Progenitor cell of endocrine pancreas (in vitro differentiated cells): ENCODE measurements around the gene MBP. TPM values are rescaled to one million over a fixed set of nuclear protein-coding genes. Genes with fewer than 3 reads are reported as not detected.

Source experiments
- DNase-seq: peaks from one replicate; pipeline ENCODE4 v3.0.0; 2021; ENCODE audit warnings: low spot score; ENCODE audit not compliant: unreplicated experiment
- H3K27ac Mint-ChIP-seq: 2 replicates; pipeline ENCODE4 v1.8.0; 2021; ENCODE audit warnings: mild to moderate bottlenecking, moderate library complexity, mixed read lengths
- H3K27me3 Mint-ChIP-seq: 2 replicates; pipeline ENCODE4 v1.8.0; 2021; ENCODE audit warnings: mixed read lengths
- H3K36me3 Mint-ChIP-seq: 2 replicates; pipeline ENCODE4 v1.8.0; 2022; ENCODE audit warnings: mixed read lengths; ENCODE audit not compliant: insufficient read depth
- H3K4me1 Mint-ChIP-seq: 2 replicates; pipeline ENCODE4 v1.8.0; 2021; ENCODE audit warnings: low read depth, mixed read lengths
- H3K4me3 Mint-ChIP-seq: 2 replicates; pipeline ENCODE4 v1.8.0; 2021; ENCODE audit warnings: low read depth, mild to moderate bottlenecking, moderate library complexity, mixed read lengths
- H3K9me3 Mint-ChIP-seq: 2 replicates; pipeline ENCODE4 v1.8.0; 2021; ENCODE audit warnings: low read depth, mixed read lengths
- total RNA-seq: library from RNA; stranded (reverse); gene quantifications from 2 replicates; pipeline ENCODE4 v1.2.1, GENCODE V29; 2021
- TF ChIP-seq, protein P1 (sequence below): fragments of 200-600 bp; sonication (generic); IDR thresholded peaks from one replicate; pipeline ENCODE4 v1.5.0; 2021; ENCODE audit warnings: antibody characterized with exemption, mild to moderate bottlenecking; ENCODE audit not compliant: unreplicated experiment

MBP gene
- total RNA-seq, 1 donor from 2014 or later = 38.4 TPM

DNA sequence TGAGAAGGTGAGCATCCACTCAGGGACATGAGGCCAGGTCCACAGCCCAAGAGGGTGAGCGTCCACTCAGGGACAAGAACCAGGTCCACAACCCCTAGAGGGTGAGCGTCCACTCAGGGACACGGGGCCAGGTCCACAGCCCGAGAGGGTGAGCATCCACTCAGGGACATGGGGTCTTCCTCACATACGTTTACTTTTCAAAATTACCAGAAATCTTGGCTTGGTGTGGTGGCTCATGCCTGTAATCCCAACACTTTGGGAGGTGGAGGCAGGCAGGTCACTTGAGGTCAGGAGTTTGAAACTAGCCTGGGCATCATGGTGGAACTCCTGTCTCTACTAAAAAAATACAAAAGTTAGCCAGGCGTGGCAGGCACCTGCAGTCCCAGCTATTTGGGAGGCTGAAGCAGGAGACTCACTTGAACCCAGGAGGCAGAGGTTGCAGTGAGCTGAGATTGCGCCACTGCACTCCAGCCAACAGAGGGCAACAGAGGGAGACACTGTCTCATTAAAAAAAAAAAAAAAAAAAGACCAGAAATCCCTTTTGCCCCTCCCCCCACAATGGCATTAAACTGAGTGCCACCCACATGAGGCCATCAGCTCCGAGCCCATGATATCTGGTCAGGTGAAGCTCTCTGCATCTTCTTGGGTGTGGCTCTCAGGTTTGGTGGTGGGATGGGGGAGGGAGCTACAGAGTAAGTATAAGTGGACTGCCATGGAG, 9.0 kb upstream of the MBP start:
- H3K4me3 Mint-ChIP-seq = no peak overlapping the region
- peaks cover 16% of the 10 kb centered on the region for H3K9me3 Mint-ChIP-seq
- TF ChIP-seq, protein P1, sequence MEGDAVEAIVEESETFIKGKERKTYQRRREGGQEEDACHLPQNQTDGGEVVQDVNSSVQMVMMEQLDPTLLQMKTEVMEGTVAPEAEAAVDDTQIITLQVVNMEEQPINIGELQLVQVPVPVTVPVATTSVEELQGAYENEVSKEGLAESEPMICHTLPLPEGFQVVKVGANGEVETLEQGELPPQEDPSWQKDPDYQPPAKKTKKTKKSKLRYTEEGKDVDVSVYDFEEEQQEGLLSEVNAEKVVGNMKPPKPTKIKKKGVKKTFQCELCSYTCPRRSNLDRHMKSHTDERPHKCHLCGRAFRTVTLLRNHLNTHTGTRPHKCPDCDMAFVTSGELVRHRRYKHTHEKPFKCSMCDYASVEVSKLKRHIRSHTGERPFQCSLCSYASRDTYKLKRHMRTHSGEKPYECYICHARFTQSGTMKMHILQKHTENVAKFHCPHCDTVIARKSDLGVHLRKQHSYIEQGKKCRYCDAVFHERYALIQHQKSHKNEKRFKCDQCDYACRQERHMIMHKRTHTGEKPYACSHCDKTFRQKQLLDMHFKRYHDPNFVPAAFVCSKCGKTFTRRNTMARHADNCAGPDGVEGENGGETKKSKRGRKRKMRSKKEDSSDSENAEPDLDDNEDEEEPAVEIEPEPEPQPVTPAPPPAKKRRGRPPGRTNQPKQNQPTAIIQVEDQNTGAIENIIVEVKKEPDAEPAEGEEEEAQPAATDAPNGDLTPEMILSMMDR = no peak
- peaks cover 7% of the 10 kb centered on the region for H3K27me3 Mint-ChIP-seq
- no peaks in the 10 kb centered on the region for H3K4me1 Mint-ChIP-seq
- DNase-seq = no peak
- H3K36me3 Mint-ChIP-seq = peaks cover 6% of the 10 kb centered on the region
- H3K27ac Mint-ChIP-seq = no peak overlapping the region

DNA sequence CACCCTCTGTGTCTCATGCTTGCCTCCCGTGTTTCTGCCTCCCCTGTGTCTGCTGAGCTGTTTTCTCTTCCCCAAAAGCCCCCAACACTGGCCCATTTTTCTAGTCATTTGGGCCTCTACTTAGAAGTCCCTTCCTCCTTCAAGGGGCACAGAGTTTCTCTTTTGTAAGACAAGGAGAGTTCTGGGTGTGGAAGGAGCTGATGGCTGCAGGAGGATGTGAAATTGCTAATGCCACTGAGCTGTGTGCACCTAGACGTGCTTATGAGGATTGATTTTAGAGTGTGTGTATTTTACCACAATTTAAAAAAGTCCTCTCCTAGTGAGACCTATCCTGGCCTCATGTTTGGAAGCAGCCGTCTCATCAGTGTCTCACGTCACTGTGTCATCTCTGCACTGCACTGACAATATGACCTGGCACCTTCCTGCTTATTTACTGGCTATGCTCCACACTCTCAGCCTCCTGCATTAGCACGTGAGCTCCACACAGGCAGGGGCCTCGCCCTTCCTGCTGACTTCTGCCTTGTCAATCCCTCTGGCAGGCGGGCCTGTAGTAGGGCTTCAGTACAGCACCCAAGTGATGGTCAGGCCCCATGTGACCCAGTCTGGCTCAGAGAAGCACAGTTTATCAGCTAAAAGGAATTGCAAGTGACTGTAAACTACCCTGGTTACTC, 8.0 kb upstream of the MBP start:
- H3K4me3 Mint-ChIP-seq = no peak overlapping the region

DNA sequence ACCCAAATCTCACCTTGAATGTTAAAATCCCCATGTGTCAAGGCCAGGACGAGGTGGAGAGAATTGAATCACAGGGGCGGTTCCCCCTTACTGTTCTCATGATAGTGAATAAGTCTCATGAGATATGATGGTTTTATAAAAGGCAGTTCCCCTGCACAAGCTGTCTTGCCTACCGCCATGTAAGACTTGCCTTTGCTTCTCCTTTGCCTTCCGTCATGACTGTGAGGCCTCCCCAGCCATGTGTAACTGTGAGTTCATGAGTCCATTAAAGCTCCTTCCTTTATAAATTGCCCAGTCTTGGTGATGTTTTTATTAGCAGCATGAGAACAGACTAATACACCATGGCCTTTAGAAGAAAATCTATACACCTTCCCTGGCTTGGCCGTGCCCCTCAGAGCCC, 7.4 kb upstream of the MBP start:
- H3K27ac Mint-ChIP-seq = no peak overlapping the region
- H3K9me3 Mint-ChIP-seq = peaks cover 16% of the 10 kb centered on the region
- no peak overlapping the region for H3K4me3 Mint-ChIP-seq
- DNase-seq = no peak
- H3K36me3 Mint-ChIP-seq = peaks cover 6% of the 10 kb centered on the region
- no peaks in the 10 kb centered on the region for H3K4me1 Mint-ChIP-seq
- TF ChIP-seq, protein P1 = no peak
- H3K27me3 Mint-ChIP-seq = peaks cover 16% of the 10 kb centered on the region

More for the DNA sequence above, 8.0 kb upstream of the MBP start:
- no peak for DNase-seq
- H3K27me3 Mint-ChIP-seq = peaks cover 13% of the 10 kb centered on the region
- peaks cover 16% of the 10 kb centered on the region for H3K9me3 Mint-ChIP-seq
- H3K4me1 Mint-ChIP-seq = no peaks in the 10 kb centered on the region
- no peak overlapping the region for H3K27ac Mint-ChIP-seq
- H3K36me3 Mint-ChIP-seq = peaks cover 6% of the 10 kb centered on the region
- TF ChIP-seq, protein P1 = no peak

DNA sequence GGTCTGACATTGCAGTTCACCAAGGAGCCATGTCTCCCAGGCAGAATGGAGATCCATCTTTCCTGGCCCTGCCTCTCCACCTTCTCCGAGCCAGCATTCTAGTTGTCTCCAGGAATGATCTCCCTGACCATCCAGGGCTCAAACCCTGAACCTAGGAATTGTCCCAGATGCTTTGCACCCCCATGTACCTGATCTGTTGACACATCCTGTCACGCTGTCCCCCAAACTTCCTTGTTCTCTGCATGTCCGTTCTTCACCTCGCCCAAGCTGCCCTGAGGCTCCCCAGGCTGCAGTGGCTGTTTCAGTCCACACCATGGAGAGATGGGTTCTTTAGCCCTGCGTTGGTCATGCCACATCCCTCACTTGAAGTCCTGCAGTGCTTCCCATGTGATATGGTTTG, 7.0 kb upstream of the MBP start:
- Mint-ChIP-seq H3K4me1 (no peaks in the 10 kb centered on the region), H3K9me3 (peaks cover 16% of the 10 kb centered on the region), H3K27ac (no peak overlapping the region), H3K4me3 (no peak overlapping the region), H3K36me3 (peaks cover 6% of the 10 kb centered on the region), H3K27me3 (peaks cover 19% of the 10 kb centered on the region)
- TF ChIP-seq, protein P1 = no peak
- no peak for DNase-seq

DNA sequence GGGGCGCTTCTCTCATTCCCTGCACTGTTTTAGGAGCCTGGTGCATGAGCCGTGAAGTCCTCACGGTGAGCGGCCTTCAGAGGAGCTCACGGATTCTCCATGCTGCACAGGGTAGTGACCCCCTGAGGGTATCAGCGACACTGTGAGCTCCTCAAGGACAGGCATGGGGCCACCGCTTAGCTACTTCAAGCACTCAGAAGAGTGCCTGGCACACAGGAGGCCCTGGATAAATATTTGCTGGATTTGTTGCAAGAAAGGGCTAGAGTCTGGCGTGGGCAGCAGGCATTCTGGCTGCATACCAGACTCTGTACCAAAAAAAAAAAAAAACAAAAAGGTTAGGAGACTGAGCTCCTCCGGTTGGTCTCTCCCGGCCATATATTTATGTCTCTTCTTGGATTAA, 5.7 kb upstream of the MBP start:
- Mint-ChIP-seq H3K9me3 (peaks cover 11% of the 10 kb centered on the region), H3K4me3 (no peak overlapping the region), H3K27me3 (peaks cover 32% of the 10 kb centered on the region), H3K36me3 (peaks cover 5% of the 10 kb centered on the region), H3K4me1 (peaks cover 5% of the 10 kb centered on the region), H3K27ac (no peak overlapping the region)
- TF ChIP-seq, protein P1 = no peak
- no peak for DNase-seq
